Esophagus squamous epithelium (tissue), 4 donors: ENCODE data around the gene NISCH.

ENCODE experiments used
- POLR2A ChIP-seq, 4 donors: fragments of 450-650 bp; IDR thresholded peaks; one replicate each; pipeline ENCODE4 v1.6.1; 2017; ENCODE audit warnings: antibody characterized with exemption in 4 of 4, mild to moderate bottlenecking in 4 of 4, moderate library complexity in 3 of 4
- TF ChIP-seq, protein P1 (sequence below), 6 experiments: fragments of 450-650 bp in 4 of 6; fragments of 200-600 bp in 2 of 6; sonication (generic) in 2 of 6; IDR thresholded peaks; one replicate each; pipeline ENCODE4 v1.5.1; 2016 to 2019; ENCODE audit warnings: antibody characterized with exemption in 6 of 6, mild to moderate bottlenecking in 4 of 6, moderate library complexity in 4 of 6

DNA sequence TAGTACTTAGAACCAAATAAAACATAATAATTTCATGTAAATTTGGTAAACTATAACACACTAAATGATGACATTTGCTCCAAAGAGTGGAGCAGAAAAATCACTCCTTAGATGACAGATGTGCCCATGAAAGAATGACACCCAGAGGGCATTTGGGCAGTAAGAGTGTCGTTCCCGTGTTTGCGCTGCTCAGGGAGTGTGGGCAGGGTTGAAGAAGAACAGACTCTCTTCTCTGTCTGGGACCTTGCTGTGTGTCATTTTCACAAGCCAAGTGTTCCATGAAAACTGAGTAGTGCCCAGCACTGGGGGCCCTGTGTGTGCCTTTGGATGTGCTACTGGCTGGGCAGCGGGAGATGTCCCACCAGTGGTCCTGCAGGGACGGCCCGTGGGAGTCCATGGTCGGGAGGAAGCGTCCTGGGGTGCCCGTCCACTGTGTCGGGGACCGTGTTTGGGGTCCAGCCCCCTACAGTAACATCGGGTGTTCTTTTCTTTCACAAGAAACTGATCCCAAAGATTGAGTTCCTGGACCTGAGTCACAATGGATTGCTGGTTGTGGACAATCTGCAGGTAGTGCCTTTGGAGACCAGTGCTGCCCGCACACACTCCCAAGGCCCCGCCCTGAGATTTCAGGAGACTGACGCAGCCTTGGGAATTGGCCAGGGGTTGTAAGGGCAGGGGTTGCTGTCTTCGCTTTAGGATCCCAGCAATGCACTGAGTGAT lies 21.8 kb downstream of the NISCH start:
- TF ChIP-seq, protein P1, sequence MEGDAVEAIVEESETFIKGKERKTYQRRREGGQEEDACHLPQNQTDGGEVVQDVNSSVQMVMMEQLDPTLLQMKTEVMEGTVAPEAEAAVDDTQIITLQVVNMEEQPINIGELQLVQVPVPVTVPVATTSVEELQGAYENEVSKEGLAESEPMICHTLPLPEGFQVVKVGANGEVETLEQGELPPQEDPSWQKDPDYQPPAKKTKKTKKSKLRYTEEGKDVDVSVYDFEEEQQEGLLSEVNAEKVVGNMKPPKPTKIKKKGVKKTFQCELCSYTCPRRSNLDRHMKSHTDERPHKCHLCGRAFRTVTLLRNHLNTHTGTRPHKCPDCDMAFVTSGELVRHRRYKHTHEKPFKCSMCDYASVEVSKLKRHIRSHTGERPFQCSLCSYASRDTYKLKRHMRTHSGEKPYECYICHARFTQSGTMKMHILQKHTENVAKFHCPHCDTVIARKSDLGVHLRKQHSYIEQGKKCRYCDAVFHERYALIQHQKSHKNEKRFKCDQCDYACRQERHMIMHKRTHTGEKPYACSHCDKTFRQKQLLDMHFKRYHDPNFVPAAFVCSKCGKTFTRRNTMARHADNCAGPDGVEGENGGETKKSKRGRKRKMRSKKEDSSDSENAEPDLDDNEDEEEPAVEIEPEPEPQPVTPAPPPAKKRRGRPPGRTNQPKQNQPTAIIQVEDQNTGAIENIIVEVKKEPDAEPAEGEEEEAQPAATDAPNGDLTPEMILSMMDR (IDR thresholded peaks at IDR 0.05) = no peak
- no peak for TF ChIP-seq POLR2A (IDR thresholded peaks at IDR 0.05)
